A172 (cell line): ENCODE measurements around the gene BRSK1. TPM values are rescaled to one million over a fixed set of nuclear protein-coding genes. Genes with fewer than 3 reads are reported as not detected.
"Not testable (repeated sequence)": the region's sequence is repeated elsewhere in the genome, so short reads cannot be mapped to it uniquely, and the experiment has no call there.

Experiments
- DNase-seq: peaks from one replicate; pipeline ENCODE4 v3.0.0-alpha.2; 2015; ENCODE audit warnings: low spot score
- total RNA-seq: library from RNA; depleted of rRNA; stranded (reverse); fragments of >200 nt; shearing (Covaris generic); gene quantifications from 2 replicates; pipeline ENCODE4 v1.2.3, GENCODE V29; 2014

The BRSK1 gene
- total RNA-seq, 1 experiment from 2014 or later: 11.6 TPM

DNA sequence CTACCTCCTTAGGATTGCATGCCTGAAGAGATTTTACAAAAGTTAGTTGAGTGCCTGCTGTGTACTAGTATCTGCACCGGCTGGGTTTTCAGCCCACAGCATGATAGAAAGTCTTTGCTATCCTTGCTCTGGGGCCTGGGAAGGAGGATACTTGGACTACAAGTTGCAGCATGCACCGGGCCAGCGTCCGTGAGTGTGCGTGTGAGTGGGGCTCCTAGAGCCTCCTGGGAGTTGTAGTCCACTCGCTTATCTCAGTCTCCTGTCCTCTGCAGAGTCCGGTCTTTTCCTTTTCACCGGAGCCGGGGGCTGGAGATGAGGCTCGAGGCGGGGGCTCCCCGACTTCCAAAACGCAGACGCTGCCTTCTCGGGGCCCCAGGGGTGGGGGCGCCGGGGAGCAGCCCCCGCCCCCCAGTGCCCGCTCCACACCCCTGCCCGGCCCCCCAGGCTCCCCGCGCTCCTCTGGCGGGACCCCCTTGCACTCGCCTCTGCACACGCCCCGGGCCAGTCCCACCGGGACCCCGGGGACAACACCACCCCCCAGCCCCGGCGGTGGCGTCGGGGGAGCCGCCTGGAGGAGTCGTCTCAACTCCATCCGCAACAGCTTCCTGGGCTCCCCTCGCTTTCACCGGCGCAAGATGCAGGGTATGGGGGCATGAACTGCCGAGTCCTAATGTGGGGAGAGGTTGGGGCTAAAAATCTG is 20.6 kb downstream of the BRSK1 start:
- DNase-seq: peak; percentile 59

DNA sequence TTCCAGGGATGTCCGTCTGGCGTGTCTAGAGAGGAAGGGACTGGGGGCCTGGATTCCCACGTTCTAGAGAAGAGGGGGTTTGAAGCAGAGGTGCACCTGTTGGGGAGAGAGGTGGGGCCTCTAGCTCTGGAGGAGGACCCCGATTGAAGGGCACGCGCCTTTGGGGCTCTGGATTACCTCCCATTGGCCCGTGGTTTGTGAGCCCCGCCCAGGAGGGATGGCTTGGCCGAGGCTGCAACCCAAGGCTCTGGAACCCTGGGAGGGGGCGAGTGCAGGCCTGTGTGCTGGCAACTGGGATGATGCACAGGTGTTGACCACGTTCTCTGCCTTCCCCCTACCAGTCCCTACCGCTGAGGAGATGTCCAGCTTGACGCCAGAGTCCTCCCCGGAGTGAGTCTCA is 21.2 kb downstream of the BRSK1 start:
- DNase-seq: no peak

DNA sequence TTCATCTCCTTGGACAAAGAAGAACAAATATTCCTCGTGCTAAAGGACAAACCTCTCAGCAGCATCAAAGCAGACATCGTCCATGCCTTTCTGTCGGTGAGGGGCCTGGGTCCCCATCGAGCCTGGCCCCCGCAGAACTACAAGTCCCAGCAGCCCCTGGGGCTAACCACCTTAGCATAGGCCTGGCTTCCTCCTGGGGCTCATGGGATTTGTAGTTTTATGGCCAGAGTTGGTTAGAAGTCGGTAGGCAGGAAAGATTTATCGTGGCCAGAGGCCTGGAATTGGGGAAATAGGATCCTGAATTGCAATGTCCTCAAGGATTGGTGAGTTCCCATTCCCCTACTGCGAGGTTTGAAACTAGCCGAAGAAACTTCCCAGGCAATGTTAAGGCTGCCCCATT is 21.7 kb downstream of the BRSK1 start:
- peak; percentile 46 for DNase-seq

DNA sequence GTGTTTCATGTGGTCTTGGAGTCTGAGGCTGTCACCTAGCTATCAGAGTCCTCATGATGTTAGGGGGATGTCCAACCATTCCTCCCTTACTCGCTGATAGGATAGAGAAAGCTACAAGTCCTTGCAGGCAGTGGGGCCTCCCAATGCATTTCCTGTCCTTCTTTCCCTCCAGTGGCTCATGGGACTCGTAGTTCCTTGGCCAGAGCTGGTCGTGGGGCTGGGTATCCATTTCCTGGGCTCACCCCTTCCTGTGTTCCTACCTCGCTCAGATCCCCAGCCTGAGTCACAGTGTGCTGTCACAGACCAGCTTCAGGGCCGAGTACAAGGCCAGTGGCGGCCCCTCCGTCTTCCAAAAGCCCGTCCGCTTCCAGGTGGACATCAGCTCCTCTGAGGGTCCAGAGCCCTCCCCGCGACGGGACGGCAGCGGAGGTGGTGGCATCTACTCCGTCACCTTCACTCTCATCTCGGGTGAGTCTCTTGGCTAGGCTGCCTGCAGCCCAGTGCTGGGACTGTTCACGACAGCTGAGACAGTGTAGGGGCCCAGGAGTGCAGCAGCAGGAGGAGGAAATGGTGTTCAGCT is 22.3 kb downstream of the BRSK1 start:
- peak; percentile 46 for DNase-seq

DNA sequence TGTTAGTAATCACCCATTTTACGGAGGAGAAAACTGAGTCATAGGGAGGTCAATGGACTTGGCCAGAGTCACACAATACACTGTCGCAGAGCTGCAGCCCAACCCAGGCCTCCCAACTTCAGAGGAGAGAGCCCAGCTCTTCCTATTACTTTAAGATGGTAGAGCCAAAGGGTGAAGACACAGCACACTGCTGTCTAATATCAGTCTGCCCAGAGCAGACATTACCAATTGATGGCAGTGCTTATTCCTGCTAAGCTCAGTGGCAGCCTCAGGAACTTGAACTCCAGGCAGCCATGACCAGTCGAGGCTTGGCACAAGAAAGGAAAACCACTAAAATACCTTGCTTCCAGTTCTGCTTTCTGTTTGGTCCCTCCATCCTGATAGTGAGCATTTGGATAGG is 22.9 kb downstream of the BRSK1 start:
- no peak for DNase-seq

DNA sequence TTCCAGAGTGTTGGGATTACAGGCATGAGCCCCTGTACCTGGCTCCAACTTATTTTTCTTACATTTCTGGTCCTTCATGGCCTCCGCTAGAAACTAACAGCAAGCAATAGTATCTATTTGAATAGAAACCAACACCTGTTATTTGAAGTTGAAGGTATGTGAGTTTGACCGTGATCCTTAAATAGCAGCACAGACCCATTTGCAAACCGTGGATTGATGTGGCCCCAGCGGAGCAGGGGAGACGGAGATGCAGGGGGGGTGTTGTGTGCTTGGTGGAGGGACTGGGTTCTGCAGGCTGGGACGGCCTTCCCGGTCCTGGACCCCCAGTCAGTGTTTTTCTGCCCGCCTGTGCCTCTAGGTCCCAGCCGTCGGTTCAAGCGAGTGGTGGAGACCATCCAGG is 24.5 kb downstream of the BRSK1 start:
- DNase-seq: no peak

DNA sequence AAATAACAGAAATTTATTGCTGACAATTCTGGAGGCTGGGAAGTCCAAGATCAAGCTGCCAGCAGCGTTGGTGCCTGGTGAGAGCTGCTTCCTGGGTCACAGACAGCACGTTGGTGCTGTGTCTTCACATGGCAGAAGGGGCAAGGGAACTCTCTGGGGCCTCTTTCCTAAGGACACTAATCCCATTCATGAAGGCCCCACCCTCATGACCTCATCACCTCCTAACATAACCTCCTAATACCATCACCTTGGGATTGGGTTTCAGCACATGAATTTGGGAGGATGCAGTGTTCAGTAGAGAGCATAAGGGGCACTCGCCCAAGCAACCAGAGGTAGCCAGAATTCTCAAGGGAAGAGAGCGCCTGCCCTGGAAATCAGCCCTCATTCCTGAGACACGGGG is 25.7 kb downstream of the BRSK1 start:
- DNase-seq: no peak

DNA sequence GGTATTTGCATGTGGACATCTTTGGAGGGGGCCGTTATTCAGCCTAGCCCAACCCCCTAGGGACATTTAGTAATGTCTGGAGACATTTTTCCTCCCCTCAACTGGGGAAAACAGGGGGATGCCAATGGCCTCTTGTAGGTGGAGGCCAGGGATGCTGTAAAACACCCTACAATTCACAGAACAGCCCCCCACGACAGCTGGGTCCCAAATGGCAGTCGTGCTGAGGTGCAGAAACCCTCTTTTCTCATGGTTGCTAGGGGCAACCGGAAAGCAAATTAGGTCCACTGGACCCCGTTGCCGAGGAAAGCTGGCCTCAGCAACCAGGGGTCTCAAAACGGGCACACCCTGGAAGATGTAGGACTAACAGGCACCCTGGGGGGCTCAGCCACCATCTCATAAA is 26.7 kb downstream of the BRSK1 start:
- no peak for DNase-seq

DNA sequence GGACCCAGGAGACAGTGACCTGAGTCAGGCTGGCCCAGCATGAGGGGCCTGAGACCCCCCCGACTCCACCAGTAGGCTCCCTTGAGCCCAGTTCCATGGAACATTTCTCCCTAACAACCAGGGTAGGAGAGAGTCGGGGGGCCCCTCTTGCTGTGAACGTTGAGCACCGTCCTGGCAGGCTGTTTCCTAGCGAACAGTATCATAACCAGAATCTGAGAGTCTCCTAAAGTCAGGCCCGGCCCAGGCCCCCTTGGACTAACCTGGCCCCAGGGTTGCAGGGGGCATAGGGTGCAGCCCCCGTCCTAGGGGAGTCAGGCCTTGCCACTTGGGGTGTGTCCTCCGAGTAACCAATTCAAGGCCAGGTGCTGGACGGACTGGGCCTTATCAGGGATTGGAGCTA is 27.6 kb downstream of the BRSK1 start:
- DNase-seq: no peak

DNA sequence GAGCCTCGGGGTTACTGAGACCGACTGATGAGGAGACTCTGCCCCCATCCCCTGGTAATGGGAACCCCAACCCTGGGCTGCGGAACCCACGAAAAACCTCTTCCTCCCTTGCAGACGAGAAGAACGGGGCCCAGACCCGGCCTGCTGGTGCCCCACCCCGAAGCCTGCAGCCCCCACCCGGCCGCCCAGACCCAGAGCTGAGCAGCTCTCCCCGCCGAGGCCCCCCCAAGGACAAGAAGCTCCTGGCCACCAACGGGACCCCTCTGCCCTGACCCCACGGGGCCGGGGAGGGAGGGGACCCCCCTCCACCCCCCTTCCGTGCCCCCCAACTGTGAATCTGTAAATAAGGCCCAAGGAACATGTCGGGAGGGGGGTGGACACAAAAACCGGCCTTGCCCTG is 28.0 kb downstream of the BRSK1 start:
- no peak for DNase-seq

DNA sequence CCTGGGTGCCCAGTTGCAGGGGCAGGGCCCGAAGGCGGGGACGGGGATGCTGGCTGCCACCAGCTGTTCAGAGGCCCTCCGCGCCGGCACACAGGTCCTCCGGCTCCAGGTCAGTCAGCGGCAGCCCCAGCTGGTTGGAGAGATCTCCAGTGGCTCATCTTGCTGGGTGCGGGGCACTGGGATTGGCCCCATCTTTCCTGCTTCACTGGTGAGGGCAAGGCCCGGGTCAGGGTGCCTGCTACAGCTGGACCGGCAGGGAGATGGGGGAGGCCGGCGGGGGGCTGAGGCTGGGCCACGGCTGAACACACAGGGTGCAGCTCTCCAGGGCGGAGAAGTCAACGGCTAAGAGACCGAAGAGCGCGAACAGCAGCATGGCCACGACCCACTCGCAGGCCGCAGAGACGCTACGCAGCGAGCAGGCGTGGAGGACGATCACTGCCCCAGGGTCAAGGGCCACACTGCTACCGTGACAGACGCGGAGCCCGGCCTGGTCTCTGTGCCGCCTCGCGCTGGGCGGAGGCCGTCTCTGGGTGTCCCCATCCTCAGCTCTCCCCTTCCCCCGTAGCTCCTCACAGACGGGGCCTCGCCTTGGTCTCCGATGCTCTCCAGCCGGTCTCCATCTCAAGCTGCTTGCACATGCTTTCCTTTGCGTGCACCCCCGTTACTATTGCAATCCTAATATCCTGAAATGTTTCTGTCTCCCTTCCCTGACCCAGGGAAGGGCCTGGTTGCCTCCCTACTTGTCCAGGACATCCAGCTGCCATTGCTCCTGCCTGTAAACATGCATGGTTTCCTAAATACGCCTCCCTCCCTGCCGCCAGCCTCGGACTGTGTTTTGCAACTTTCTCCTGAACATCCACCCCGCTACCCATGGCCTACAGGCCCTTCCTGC is 29.1 kb downstream of the BRSK1 start:
- no peak for DNase-seq

DNA sequence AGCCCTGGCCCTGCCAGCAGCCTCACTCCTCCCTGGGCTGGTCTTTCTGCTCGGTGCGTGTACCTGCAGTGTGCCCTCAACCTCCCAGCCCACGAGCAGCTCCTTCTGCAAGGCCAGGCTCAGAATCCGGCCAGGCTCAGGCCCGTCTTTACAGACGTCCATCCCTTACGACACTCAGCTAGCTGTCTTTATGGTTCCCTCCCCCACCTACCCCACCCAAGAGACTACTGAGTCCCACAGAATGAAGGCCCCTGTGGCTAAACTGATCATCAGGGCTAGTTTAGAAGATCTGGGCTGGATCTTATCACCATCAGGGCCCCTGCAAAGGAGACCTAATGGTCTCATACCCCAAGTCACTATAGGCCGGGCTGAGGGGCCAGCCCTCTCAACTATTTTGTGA is 30.6 kb downstream of the BRSK1 start:
- no peak for DNase-seq

DNA sequence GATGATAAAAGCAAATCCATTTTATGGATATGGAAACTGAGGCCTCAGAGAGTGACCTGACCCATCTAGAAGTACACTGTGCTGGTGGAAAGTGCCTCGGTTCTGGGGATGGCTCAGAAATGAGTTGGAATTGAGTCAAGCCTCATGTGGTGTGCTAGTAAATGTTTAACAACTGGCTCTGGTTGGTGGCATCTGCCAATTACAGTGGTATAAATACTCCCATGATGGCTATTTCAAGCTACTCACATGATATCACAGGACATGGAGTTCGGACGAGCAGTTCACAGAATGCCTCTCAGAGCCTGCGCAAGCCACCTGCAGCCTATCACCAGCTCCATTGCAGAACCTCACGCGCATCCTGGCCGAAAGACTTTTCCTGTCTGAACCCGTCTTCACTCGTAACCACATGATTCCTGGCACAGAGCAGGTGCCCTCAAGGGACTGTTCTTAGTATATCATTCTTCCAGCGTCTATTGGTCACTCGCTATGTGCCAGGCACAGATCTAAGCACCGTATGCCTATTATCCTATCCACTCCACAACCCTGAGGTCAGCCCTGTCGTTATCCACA is 32.2 kb downstream of the BRSK1 start:
- no peak for DNase-seq

DNA sequence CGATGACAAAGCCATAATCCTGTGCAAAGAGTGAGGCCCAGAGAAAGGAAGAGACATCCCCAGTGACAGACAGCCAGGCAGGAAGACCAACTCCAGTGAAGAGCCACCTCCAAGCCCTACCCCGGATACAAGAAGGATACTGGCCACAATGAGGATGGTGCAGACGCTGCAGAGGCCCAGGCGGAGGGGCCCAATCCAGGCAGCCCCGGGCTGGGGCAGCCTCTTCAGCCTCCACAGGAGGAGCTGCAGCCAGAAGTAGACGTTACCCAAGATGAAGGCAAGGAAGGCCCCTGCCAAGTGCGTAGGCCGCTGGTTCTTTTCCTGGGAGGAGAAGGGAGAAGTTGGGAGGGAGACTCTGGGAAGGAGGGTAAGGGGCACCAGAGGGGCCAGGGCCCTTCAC is 32.8 kb downstream of the BRSK1 start:
- DNase-seq: no peak

DNA sequence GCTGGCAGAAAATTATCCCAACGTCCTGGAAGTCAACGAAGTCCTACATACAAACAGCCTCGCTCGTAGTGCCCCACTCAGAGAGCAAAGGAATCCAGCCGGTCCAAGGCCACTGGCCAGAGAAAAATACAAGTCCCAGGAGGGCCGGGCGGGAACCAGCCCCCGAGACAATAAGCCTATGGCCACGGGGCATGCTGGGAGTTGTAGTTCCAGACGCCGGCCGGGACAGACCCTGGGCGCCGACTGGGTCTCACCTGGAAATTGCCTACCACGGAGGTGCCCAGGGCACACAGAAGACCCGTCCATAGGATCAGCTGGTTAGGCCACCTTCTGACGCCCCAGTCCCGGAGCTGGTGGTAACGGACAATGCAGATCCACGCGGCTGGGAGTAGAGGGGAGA is 36.0 kb downstream of the BRSK1 start:
- DNase-seq: no peak

DNA sequence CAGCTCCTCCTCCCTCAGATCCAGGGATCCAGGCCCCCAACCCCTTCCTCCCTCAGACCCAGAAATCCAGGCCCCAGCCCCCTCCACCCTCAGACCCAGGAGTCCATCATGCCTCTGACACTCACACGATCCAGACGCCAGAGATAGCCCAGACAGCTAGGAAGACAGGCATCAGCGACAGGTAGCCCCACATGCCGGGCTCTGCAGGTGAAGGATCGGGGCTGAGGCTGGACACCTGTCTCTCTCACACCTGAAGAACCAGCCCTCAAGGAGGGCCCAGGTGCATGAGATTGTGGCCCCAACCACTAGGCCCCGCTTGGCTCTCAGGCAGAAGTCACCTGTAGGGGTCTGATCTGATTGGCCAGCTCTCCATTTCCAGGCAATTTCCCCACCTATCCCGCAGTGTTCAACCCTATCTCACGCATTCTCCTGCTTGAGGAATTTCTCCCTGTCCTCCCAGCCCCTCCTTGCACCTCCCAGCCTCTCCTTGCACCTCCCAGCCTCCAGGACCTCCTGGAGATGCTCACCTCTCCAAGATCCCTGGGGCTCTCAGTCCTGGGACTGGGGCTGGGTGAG is 37.1 kb downstream of the BRSK1 start:
- no peak for DNase-seq

DNA sequence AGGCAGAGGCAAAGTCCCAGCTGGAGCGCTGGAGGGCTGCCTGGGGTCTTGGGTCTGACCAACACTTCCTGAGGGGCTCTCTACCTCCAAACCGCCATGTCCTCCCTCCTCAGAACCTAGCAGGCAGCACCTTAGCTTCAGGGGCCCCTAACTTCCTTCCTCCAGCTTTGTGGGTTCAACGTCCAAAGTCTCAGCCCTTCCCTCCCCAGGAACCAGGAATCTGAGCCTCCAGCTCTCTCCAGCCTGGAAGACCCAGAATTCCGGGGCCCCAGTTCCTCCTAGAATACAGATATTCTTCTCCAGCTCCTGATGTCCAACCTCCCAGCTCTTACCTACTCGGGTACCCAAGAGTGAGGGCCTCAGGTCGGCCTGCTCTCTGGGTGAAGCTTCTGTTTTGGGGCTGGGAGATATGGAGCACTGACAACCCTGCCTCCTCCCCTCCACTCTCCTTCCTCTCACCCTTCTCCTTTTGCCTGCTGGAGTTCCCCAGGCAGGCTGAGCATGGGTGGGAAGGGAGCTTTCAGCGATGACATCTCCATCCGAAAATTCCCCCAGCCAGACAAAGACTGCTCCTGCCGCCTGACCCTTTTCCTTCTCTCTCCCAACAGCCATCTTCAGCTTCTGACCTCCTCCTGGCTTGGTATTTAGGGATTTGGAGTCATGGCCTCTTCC is 37.8 kb downstream of the BRSK1 start:
- DNase-seq: no peak

DNA sequence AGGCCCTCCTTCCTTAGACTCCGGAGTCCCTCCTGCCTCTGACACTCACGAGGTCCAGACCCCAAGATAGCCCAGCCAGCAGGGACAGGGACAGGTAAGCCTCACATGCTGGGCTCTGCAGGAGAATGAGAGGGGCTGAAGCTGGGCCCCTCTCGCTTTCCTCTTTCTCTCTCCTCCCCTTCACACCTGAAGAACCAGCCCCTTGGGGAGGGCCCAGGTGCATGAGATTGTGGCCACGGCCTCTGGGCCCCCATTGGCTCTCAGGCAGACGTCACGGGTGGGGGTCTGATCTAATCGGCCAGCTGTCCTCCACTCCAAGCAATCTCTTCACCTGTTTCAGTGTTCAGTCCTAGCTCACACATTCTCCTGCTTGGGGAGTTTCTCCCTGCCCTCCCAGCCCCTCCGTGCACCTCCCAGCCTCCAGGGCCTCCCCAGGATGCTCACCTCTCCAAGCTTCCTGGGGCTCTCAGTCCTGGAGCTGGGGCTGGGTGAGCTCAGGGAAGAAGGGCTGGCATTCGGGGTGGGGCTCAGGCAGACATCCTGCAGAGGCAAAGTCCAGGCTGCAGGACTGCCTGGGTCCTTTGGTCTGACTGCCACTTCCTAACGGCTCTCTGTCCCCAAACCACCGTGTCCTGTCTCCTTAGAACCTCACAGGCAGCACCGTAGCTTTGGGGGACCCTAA is 38.5 kb downstream of the BRSK1 start:
- DNase-seq: no peak

DNA sequence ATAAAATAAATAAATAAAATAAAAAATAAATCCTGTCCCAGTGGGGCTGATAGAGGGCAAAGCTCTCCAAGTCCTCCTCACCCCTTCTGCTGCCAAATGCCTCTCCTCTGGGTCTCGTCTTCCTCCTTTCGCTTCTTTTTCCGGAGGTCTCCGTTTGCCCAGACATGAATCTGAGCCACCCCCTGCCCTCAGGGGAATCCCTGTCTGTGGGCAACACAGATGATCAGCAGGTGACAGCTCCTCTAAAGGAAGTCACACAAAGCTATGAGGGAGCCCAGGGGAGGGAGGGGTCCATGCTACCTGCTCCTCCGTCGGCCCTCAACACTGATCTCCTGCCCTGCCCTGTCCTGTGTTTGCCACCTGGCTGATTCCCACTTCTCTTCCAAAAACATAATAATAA is 40.9 kb downstream of the BRSK1 start:
- no peak for DNase-seq

DNA sequence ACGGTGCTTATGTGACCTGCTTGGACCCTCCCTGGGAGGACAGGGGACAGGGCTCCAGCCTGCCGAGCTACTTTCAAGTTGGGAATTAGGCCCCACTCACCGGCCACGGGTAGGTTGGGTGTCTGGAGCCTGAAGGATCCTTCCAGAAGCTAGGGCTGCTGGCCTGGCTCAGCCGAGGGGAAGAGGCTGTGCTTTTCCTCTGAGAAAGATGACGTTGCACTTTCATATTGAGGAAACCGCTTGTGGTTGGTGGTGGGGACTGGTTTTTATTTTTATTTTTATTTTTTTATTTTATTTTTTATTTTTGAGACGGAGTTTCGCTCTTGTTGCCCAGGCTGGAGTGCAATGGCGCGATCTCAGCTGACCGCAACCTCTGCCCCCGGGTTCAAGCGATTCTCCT is 41.4 kb downstream of the BRSK1 start, which contains the start of gene TMEM150B:
Gene TMEM150B, minus strand, starts transcription at position 170 of the 400 bp plus-strand sequence. CDS start 4,305 bp downstream, outside the sequence.
- DNase-seq: no peak

DNA sequence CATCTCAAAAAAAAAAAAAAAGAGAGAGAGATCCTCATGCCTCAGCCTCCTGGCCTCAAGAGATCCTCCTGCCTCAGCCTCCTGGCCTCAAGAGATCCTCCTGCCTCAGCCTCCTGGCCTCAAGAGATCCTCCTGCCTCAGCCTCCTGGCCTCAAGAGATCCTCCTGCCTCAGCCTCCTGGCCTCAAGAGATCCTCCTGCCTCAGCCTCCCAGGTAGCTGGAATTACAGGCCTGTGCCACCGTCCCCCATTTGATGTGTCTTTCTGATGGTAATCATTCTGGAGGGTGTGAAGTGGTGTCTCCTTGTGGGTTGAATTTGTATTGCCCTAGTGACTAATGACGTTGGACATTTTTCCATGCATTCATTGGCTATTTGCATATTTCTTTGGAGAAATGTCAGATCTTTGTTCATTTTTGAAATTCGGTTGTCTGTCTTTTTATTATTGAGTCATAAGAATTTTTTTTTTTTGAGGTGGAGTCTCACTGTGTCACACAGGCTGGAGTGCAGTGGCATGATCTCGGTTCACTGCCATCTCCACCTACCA is 45.0 kb downstream of the BRSK1 start:
- not testable (repeated sequence) for DNase-seq
